ENCODE data around the gene SP100.
"Not testable (repeated sequence)": the region's sequence is repeated elsewhere in the genome, so short reads cannot be mapped to it uniquely, and the experiment has no call there.

SP100 gene

DNA sequence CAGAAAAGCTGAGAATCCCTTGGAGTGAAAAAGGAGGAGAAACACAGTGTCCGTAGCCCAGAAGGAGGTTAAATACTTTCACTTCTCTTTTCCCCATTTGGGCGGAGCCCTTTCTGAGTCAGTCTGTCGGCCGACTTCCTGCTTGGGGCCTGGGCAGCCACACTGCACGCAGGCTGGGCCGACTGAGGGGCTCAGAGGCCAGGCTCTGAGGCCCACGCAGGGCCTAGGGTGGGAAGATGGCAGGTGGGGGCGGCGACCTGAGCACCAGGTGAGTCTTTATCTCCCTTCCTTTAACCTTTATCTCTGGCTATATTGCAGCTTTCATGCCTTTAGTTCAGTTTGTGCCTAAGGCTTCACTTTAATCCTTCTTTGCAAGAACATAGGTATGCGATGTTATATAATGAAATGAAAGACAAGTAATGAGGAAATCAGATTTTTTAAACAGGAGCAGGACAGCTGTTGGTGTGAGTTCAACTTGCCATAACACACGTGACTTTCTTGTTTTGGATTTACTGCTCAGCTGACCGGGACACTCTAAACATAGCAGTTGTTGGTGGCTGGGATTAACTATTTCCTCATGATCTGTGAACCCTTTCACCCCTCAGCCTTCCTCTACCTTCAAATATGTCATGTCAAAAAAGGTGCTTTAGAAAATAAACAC, at the start of gene SP100:
SP100 (plus strand) TSS at position 141 of the 661 bp plus-strand sequence; CDS start at position 237, 96 bp downstream.
- DNase-seq = peak; percentile 78

DNA sequence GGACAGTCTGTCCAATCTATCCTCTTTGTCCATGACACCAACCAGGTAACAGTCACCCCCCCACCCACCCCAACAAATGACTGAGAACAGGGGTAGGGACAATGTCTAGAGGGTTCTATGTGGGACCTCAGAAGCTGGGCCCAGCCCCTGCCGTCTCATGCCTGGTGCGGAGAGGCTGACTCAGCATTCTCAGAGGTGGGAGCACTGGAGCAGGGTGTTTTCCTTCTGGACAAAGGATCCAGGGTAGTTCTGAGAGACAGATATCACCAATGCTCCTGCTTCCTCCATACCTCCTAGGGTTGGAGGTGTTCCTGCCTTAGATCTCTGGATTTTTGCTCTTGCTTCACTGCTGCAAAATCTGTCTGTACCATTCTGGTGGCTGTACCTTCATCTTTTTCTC, 33.9 kb upstream of the SP100 start:
- no peak for DNase-seq

DNA sequence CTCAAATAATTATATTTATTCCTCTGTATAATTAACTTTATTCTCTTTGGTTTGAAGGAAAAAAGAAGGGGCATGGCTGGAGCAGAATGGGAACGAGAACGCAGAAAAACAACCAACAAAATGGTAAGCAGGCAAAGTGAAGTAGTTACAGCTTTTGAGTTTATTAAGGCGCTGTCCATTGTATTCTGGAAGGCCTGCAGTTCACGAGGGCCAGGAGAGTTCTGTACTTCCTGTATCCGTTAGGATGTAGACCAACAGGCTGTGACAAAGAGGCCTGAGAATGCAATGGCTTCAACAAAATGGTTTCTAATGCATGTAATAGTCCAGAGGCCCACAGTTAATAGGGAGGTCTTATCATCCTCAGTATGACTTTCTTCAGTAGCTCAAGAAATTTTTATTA, 32.5 kb upstream of the SP100 start:
- DNase-seq = no peak

- no peak for DNase-seq
Observed at GRCh38 chr2:230384986-230385385, 31.0 kb upstream of the SP100 start.

- DNase-seq = no peak
Observed at GRCh38 chr2:230394301-230394700, 21.7 kb upstream of the SP100 start.

DNA sequence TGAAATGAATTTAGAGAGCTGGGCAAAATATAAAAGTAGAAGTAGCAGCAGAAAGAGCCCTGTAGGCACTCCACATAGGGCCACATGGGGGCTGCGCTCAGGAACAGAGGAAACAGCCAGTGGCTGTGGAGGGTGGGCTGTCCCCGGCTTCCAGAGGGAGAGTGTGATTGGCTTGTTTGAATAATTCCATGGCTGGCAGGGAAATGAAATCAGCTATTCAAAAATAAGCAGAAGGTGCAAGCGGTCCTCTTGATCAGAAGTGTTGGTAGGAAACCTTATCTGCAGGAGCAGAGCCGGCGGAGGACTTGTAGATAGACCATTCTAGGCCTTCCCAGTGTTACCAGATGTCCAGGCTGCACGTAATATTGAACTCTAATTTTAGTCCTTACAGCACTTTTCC, 17.3 kb upstream of the SP100 start:
- not testable (repeated sequence) for DNase-seq

DNA sequence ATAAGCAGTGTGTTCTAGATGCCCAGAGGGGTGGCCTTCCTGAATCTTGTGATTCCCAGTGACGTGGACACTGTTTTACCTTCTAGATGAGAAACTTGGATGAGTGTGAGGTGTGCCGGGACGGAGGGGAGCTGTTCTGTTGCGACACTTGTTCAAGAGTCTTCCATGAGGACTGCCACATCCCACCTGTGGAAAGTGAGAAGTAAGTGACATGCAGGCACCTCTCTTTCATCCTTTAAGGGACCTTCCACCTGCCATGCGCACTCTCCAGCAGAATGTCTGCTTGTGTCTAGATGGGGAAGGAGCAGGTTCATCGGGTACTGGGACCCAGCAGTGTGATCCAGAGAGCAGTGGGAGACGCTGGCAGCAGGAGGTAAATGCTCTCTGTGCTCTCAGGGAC, 16.0 kb upstream of the SP100 start:
- DNase-seq = no peak

DNA sequence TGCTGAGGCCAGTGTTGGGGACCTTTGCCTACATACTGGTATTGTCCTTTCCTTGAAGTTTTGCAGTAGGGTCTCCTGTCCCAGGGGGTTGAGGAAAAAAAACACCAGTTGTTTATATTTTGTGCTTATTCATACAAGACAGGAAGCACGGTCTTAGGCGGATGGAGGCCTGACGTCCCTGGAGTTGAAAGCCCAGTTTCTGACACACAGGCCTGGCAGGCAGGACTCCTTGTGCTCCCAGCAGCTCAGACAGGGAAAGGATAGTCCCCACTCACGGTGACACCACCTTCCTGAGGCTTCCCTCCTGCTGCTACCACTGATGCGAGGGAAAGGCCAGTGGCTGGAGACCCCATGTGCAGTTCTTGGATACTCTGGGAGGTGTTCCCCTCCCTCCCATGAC, 15.5 kb upstream of the SP100 start:
- no peak for DNase-seq

GRCh38 chr2:230401026-230401425, 15.0 kb upstream of the SP100 start:
- DNase-seq = not testable (repeated sequence)

DNA sequence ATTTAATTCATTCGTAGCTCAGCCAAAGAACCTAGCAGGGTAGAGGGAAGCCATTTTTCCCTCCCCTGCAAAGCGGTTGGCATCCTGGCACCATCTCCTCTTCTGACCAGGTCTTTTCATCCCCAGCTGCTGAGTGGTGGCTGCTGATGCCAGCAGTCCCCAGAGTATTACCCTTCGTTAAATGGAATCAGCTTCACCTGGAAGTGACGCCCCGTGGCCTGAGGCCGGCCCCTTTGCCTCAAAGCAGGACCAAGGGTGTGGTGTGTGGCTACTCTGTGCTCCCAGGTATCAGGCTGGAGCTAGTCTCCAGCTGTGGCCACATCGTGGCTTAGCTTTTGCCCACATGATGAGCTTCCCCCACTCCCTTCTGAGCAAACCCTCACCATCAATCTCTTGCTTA, 12.3 kb upstream of the SP100 start:
- no peak for DNase-seq

DNA sequence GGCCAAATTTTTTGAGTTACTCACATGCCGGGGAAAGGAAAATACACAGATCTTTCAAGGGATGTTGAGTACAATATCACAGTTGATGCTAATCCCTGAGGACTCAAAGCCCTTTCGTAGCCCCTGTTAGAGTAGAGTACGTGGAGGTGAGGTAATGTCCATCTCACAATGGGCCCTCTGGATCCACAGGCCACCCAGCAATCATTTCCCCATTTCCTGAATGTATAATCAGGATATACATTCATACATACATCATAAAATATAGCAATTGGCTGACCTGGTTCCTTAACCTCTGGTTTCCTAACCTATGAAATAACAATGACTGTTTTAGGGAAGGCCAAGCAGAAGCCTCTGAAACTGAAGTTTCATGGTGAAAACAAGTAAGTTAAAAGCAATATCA, 10.2 kb upstream of the SP100 start:
- no peak for DNase-seq

GRCh38 chr2:230408244-230408842, 7.7 kb upstream of the SP100 start:
- DNase-seq = no peak

- DNase-seq = not testable (repeated sequence)
Observed at GRCh38 chr2:230409316-230409715, 6.7 kb upstream of the SP100 start.

GRCh38 chr2:230410263-230410662, 5.7 kb upstream of the SP100 start:
- DNase-seq = no peak

DNA sequence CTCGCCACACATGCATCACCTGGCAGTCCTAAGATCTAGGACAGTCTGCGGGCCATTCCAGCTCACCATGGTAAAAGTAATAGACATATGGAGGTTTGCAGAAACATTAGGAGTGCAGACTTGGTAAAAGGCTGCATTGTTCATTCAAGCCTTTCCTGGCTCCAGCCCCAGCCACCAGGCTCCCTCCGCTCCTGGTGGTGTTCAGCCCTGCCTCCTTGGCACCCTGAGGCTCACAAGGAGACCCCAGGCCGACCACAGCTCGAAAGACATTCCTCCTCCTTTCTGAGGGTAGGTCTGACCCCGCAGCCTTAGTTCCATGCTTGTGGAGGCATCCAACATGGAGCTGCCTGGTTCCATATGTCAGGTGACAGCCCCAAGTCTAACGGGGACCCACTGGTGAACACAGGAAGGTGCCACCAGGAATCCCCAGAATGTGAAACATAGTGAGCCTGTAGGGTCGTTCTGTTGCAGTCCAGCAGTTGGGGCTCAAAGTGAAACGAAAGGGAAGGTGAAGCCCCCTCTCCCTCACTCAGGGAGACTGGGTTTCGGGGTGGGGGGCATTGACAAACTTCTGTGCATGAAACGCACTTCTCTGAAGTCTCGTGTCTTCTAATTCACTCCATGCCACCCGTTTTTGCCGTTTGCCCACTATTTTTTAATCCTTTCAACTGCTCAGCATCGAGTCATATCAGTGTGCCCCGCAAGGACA, 5.0 kb upstream of the SP100 start:
- no peak for DNase-seq

GRCh38 chr2:230411570-230412370, 4.2 kb upstream of the SP100 start:
- DNase-seq = peak; percentile 64

DNA sequence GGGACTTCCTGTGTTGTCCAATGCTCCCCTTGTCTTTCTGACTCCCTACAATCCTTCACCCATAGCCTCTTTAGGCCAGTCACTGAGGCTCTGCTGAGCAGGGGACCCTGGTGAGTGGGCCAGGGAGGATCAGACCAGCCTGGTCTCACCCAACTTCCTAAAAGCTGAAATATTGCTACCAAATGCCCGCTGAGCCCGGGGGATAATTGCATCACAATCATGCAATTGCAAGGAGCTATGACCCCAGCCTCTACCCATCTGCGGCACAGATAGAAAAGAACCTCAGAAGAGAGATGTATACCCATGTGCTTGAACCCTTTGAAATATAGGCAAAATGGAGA, 3.7 kb upstream of the SP100 start:
- no peak for DNase-seq

DNA sequence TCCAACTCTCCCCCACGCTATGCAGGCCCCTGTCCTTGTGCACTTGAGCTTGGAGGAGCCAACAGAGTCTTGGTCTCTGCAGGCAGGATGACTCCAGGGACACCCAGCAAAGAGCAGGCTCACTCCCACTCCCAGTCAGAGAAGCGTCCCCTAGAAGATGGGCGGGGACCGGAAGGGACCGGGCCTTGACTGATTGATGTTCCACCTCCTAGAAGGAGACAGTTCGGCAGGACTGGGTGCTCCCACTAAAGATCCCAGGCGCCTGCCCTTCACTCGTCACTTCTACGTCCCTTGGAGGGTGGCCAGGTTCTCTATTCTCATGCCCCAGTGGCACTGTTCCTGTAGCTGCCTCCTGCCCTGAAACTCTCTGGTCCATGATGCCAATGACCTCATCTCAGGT, 3.2 kb upstream of the SP100 start:
- DNase-seq = no peak

DNA sequence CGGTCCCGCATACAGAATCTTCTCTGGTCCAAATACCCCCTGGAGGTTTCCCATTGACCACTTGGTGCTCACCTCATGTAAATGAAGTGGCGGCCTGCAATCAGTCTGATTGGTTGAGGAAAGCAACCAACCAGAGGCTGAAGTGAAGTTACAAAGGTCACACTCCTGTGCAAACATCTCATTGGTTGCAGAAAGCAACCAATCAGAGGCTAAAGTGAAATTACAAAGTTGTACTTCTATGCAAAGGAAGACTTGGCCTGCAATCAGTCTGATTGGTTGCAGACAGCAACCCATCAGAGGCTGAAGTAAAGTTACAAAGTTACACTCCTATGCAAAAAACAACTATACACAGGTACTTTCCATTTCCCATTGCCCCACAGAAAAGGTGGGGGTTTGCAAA, 2.5 kb upstream of the SP100 start:
- no peak for DNase-seq

- no peak for DNase-seq
Observed at GRCh38 chr2:230414302-230414701, 1.7 kb upstream of the SP100 start.

- no peak for DNase-seq
Observed at GRCh38 chr2:230417436-230417835, 1.4 kb downstream of the SP100 start.

DNA sequence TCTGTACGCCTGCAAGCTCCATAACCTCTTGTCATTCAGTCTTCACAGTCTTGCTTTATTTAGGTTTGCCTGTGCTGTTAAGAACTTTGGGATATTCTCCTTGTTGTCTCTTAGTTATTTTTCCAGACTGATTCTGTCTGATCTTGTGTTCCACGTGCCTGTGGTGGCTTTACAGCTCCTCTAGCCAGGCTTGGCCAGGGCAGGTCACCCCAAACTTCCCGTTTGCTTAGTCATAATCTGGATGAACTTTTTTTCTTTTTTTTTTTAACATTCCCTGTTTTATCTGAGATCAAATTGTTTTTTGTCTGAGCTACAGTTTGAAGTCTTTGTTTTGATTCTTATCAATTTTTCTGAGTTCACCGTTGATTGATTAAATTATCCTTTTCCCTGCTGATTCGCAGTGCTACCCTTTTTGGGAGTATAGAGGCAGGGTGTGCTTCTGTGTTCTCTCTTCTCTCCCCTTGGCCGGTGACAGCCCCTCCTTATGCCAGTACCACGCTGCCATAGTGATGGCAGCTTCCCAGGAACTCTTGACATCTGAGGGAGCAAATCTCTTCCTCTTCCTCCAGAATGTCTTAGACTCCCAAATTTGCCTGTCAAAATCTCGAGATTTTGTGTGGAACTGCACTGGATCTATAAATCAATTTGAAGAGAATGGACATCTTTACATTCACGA, 2.5 kb downstream of the SP100 start:
- no peak for DNase-seq

- no peak for DNase-seq
Observed at GRCh38 chr2:230419181-230419580, 3.2 kb downstream of the SP100 start.

All from activated naive CD4-positive, alpha-beta T cell treated with Interleukin-2 at 50 U/mL for 16 hours (primary cell).